Small intestine (tissue), 7 donors: Measurements from ENCODE around the gene CLDN20. TPM values are rescaled to one million over a fixed set of nuclear protein-coding genes. Genes with fewer than 3 reads are reported as not detected.
"Not testable (repeated sequence)": the region's sequence is repeated elsewhere in the genome, so short reads cannot be mapped to it uniquely, and the experiment has no call there.

ENCODE experiments used
- DNase-seq, 2 donors: peaks; one replicate each; pipeline versions ENCODE4 v3.0.0 to v3.0.0-alpha.2; 2013
- FAIRE-seq: peaks from 2 replicates; lab custom pipeline; 2012; peaks lifted over from hg19 to GRCh38; lab: Jason Lieb, UNC
- H3K27ac ChIP-seq, 3 donors: one replicate each; pipeline ENCODE4 v1.5.1; 2013; ENCODE audit warnings: low read length in 2 of 3, mild to moderate bottlenecking in 2 of 3, control low read depth in 1 of 3, inconsistent platforms in 1 of 3, low read depth in 1 of 3, moderate library complexity in 1 of 3
- H3K27me3 ChIP-seq, 3 donors: one replicate each; pipeline ENCODE4 v1.6.1; 2013; ENCODE audit warnings: low read length in 3 of 3, inconsistent platforms in 1 of 3; ENCODE audit not compliant: control insufficient read depth in 3 of 3, insufficient read depth in 3 of 3
- H3K36me3 ChIP-seq, 3 donors: one replicate each; pipeline ENCODE4 v1.6.1; 2013; ENCODE audit warnings: low read length in 3 of 3, inconsistent platforms in 1 of 3, low read depth in 1 of 3, mild to moderate bottlenecking in 1 of 3, moderate library complexity in 1 of 3; ENCODE audit not compliant: control insufficient read depth in 3 of 3, insufficient read depth in 2 of 3
- H3K4me1 ChIP-seq, 3 donors: one replicate each; pipeline ENCODE4 v1.6.1; 2013; ENCODE audit warnings: low read length in 2 of 3, inconsistent platforms in 1 of 3, low read depth in 1 of 3, mild to moderate bottlenecking in 1 of 3, moderate library complexity in 1 of 3; ENCODE audit not compliant: control insufficient read depth in 3 of 3, insufficient read depth in 2 of 3
- H3K4me3 ChIP-seq, 3 donors: one replicate each; pipeline ENCODE4 v1.5.1; 2013; ENCODE audit warnings: low read length in 3 of 3, control low read depth in 1 of 3, inconsistent platforms in 1 of 3, low read depth in 1 of 3, mild to moderate bottlenecking in 1 of 3, moderate library complexity in 1 of 3
- H3K9me3 ChIP-seq, 2 donors: one replicate each; pipeline ENCODE4 v1.6.1; 2013; ENCODE audit warnings: low read depth in 1 of 2, low read length in 1 of 2; ENCODE audit not compliant: control insufficient read depth in 2 of 2, insufficient read depth in 1 of 2
- WGBS, 3 donors: extraction: QIAGEN DNeasy Blood & Tissue Kit; methylation state at CpG; one replicate each; pipeline ENCODE4 v1.1.7; 2013; 5-methylcytosine and 5-hydroxymethylcytosine counted together
- polyA plus RNA-seq, 4 donors: library from polyadenylated mRNA; stranded (reverse) in 3 of 4; unstranded in 1 of 4; fragments of 200-250 nt in 3 of 4; fragments of 120-200 nt in 1 of 4; gene quantifications; one replicate each; pipeline versions ENCODE4 v1.2.1 to v1.2.3, GENCODE V29; 2013
- donor health status: healthy with polysubstance abuse.
- donor health status: control.
- donor health status: control.
- donor health status: Bipolar disorder and iron deficiency.
- donor health status: healthy.

The CLDN20 gene
- polyA plus RNA-seq, 4 donors: 0.97 TPM; not detected in 3

- Histone ChIP-seq H3K4me1 (no peaks in the 10 kb centered on the region), H3K27me3 (no peaks in the 10 kb centered on the region), H3K27ac (no peak overlapping the region), H3K9me3 (no peaks in the 10 kb centered on the region), H3K36me3 (peaks cover 7 to 15% (median 10%) of the 10 kb centered on the region in 3 donors), H3K4me3 (no peak overlapping the region)
- WGBS, 3 donors: 90 to 93% (median 93%) methylated on average over 3 of the region's 3 CpGs
- FAIRE-seq: no peak
- no peak for DNase-seq
Observed at GRCh38 chr6:155297669-155298068, 33.9 kb downstream of the CLDN20 start.

GRCh38 chr6:155301867-155302266 lies 38.1 kb downstream of the CLDN20 start:
- Histone ChIP-seq H3K4me1 (no peaks in the 10 kb centered on the region), H3K9me3 (no peaks in the 10 kb centered on the region), H3K27ac (no peak overlapping the region), H3K4me3 (no peak overlapping the region), H3K36me3 (peaks cover 3 to 12% (median 4%) of the 10 kb centered on the region in 3 donors), H3K27me3 (no peaks in the 10 kb centered on the region)
- 93 to 97% (median 94%) methylated on average over 2 of the region's 2 CpGs for WGBS, 3 donors
- no peak for FAIRE-seq
- no peak for DNase-seq

GRCh38 chr6:155303361-155303870 lies 39.6 kb downstream of the CLDN20 start:
- Histone ChIP-seq H3K4me3 (no peak overlapping the region), H3K27ac (no peak overlapping the region), H3K4me1 (no peaks in the 10 kb centered on the region), H3K27me3 (no peaks in the 10 kb centered on the region), H3K36me3 (peaks cover 0 to 10% (median 5%) of the 10 kb centered on the region in 3 donors), H3K9me3 (no peaks in the 10 kb centered on the region)
- WGBS, 3 donors: 67 to 82% (median 67%) methylated on average over 4 of the region's 4 CpGs
- FAIRE-seq (no peak), DNase-seq (no peak)

- Histone ChIP-seq H3K27ac (no peak overlapping the region), H3K4me1 (no peaks in the 10 kb centered on the region), H3K4me3 (no peak overlapping the region), H3K27me3 (no peaks in the 10 kb centered on the region), H3K9me3 (no peaks in the 10 kb centered on the region), H3K36me3 (peaks cover 0 to 7% (median 3%) of the 10 kb centered on the region in 3 donors)
- FAIRE-seq: no peak
- DNase-seq: no peak
- WGBS, 3 donors: 82 to 88% (median 83%) methylated on average over 2 of the region's 2 CpGs
Observed at GRCh38 chr6:155306958-155307357, 43.1 kb downstream of the CLDN20 start.

- Histone ChIP-seq H3K9me3 (no peaks in the 10 kb centered on the region), H3K36me3 (peaks cover 0 to 4% (median 2%) of the 10 kb centered on the region in 3 donors), H3K4me1 (no peaks in the 10 kb centered on the region), H3K4me3 (no peak overlapping the region), H3K27ac (no peak overlapping the region), H3K27me3 (no peaks in the 10 kb centered on the region)
- FAIRE-seq (no peak), DNase-seq (no peak)
- 84 to 98% (median 94%) methylated on average over 4 of the region's 4 CpGs for WGBS, 3 donors
Observed at GRCh38 chr6:155309150-155309549, 45.3 kb downstream of the CLDN20 start.

- peaks cover 0 to 4% (median 2%) of the 10 kb centered on the region in 3 donors for H3K36me3 ChIP-seq
- H3K4me1 ChIP-seq: peaks cover 0 to 4% (median 0%) of the 10 kb centered on the region in 3 donors
- H3K4me3 ChIP-seq: no peak overlapping the region
- 61 to 66% (median 65%) methylated on average over 2 of the region's 2 CpGs for WGBS, 3 donors
- no peak overlapping the region for H3K27ac ChIP-seq
- no peaks in the 10 kb centered on the region for H3K9me3 ChIP-seq
- DNase-seq (no peak), FAIRE-seq (no peak)
- no peaks in the 10 kb centered on the region for H3K27me3 ChIP-seq
Observed at GRCh38 chr6:155310596-155310995, 46.8 kb downstream of the CLDN20 start.

- FAIRE-seq (no peak), DNase-seq (no peak)
- no peak overlapping the region for H3K27ac ChIP-seq
- no peaks in the 10 kb centered on the region for H3K9me3 ChIP-seq
- 11 to 53% (median 39%) methylated on average over 6 of the region's 6 CpGs for WGBS, 3 donors
- no peak overlapping the region for H3K4me3 ChIP-seq
- no peaks in the 10 kb centered on the region for H3K27me3 ChIP-seq
- peaks cover 0 to 4% (median 0%) of the 10 kb centered on the region in 3 donors for H3K4me1 ChIP-seq
- H3K36me3 ChIP-seq: peaks cover 0 to 4% (median 2%) of the 10 kb centered on the region in 3 donors
Observed at GRCh38 chr6:155311086-155311485, 47.3 kb downstream of the CLDN20 start.

- no peak for FAIRE-seq
- WGBS, 3 donors: 78 to 89% (median 82%) methylated on average over 2 of the region's 2 CpGs
- Histone ChIP-seq H3K27me3 (no peaks in the 10 kb centered on the region), H3K9me3 (no peaks in the 10 kb centered on the region), H3K27ac (no peak overlapping the region), H3K4me1 (peaks cover 0 to 4% (median 0%) of the 10 kb centered on the region in 3 donors), H3K4me3 (no peak overlapping the region), H3K36me3 (peaks cover 0 to 4% (median 2%) of the 10 kb centered on the region in 3 donors)
- DNase-seq: no peak
Observed at GRCh38 chr6:155311583-155311982, 47.8 kb downstream of the CLDN20 start.

- not testable (repeated sequence) for H3K4me1 ChIP-seq, H3K4me3 ChIP-seq, H3K36me3 ChIP-seq, H3K27ac ChIP-seq, H3K27me3 ChIP-seq, DNase-seq, H3K9me3 ChIP-seq, FAIRE-seq
- WGBS, 3 donors: 93 to 95% (median 95%) methylated on average over 7 of the region's 7 CpGs
Observed at GRCh38 chr6:155312950-155313349, 49.1 kb downstream of the CLDN20 start.
